GM21825 (cell line): ENCODE data around the gene SLC19A2.
"Not testable (repeated sequence)": the region's sequence is repeated elsewhere in the genome, so short reads cannot be mapped to it uniquely, and the experiment has no call there.

Source experiments
- ATAC-seq: cut with Tn5 transposase; IDR thresholded peaks from one replicate; pipeline ENCODE4 v1.9.1; 2021; ENCODE audit warnings: mild to moderate bottlenecking, moderate library complexity; ENCODE audit not compliant: unreplicated experiment

SLC19A2 gene

DNA sequence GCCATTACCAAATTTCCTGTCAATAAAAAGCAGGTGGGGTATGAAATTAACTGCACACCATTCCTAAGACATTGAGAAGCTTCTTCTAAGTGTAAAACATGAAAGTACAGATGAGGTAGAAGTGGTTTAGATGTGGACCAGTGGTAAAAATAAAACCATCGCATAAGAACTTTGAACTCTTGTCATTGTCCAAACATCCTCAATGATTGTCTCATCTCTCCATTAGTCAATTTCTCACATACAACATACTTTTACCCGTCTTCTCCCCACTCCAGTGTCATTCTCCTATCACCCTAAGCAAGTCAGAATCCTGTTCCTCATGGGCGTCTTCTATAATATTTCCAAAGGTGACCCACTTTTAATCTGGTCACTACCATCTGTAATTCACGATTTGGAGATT, 24.3 kb upstream of the SLC19A2 start:
- no peak for ATAC-seq

DNA sequence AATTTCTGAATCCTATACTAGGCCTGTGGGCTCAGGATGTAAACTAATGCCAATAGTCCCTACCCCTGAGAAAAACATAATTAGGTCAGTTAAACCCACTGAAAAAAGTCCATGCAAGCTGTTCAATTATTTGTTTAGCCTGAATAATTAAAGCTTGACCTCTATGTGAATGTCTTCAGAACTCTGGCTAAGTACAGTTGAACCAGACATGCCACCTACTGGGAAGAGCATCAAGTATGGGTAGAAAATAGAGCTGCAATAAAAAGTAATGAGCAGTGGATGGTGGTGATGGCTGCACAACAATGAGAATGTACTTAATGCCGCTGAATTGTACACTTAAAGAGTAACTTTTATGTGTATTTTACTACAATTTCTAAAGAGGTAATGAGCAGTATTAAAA, 23.6 kb upstream of the SLC19A2 start:
- ATAC-seq, result no peak

DNA sequence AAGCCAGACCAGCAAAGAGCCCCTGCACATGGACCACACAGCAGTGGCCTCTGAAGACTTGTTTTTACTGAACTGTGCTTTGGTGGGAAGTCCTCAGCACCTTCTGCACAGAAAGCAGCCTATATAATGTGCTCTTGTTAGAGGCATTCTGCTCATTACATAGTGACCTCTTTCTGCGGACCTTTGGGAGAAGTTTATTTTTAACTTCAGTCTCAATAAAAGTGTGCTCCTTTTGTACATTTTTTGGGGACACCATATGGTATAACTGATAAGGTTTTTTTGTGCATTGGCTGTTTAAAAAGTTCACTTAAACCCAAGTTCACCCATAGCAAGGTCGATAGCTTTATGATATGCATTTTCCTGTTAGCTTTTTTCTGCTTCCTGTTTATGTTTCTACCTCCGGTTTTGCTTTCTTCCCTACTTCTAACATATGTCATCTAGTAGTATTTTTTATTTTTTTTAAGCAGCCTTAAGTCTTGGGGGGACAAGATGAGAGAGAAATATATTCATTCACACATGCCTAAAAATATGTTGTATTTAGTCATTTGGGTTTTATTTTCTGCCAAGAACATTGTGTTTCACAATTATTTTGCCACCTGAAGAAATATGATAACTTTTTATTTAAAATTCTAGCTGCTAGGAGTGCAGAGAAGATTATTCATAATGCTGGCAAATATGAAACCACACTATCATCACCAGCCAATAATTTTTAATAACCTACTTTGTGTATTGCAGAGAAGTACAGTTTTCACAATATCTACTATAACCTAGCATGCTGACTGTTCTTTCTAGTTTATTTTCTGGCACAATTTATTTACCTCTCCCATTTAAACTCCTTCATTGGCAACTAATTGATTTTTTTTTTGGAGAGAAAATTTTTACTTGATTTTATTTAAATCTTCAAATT, 22.9 kb upstream of the SLC19A2 start:
- ATAC-seq, result no peak

DNA sequence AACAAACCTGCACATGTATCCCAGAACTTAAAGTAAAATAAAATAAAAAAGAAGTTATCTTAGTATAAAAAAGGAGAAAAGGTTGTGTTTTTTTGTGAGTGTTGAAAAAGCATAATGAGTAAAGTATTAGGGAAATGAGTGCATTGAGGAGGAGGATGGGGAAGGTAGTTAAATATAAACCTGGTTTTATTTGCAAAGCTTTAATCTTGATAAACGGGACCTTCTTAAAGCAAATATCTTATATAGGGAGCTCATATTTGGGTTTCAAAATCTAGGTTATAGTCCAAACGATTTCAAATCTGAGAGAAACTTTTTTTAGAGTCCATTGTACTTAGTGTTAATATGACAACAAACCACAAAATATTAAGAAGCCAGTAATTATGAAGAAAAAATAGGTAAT, 21.7 kb upstream of the SLC19A2 start:
- ATAC-seq, result no peak

DNA sequence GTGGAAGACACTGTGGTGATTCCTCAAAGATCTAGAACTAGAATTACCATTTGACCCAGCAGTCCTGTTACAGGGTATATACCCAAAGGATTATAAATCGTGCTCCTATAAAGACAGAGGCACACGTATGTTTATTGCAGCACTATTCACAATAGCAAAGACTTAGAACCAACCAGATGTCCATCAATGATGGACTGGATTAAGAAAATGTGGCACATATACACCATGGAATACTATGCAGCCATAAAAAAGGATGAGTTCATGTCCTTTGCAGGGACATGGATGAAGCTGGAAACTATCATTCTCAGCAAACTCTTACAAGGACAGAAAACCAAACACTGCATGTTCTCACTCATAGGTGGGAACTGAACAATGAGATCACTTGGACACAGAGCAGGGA, 17.9 kb upstream of the SLC19A2 start:
- not testable (repeated sequence) for ATAC-seq

DNA sequence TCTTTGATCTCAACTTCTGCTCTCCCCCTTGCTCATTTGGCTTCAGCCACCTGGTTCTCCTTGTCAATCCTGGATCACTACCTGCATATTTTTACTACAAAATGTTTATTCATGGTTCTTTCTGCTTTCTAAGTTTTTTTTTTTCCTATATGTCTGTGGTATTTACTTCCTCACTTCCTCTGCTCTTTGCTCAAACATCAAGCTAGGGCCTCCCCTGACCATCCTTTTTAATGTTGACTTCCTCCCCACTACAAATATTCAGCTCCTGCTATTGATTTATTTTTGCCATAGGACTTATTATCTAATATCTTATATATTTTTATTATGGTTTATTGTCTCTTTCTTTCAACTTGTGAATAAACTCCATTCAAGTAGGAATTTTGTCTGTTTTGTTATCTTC, 14.1 kb upstream of the SLC19A2 start:
- no peak for ATAC-seq

DNA sequence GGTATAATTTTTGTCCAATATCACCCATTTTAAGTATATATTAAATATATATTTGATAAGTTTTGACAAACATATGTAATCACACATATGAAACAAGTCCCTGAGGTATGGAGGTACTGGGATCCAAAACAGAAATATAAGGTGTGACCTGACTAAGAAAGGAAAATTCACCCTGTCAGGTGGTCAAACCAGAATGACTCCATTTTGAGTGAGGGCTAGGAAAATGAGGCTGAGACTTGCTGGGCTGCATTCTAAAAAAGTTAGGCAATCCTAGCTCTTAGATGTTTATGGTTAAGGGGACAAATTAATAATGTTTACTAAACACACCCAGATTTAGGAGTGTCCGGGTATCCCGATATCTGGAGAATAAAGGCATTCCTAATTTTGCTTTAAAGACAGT, 11.6 kb upstream of the SLC19A2 start:
- ATAC-seq, result no peak

DNA sequence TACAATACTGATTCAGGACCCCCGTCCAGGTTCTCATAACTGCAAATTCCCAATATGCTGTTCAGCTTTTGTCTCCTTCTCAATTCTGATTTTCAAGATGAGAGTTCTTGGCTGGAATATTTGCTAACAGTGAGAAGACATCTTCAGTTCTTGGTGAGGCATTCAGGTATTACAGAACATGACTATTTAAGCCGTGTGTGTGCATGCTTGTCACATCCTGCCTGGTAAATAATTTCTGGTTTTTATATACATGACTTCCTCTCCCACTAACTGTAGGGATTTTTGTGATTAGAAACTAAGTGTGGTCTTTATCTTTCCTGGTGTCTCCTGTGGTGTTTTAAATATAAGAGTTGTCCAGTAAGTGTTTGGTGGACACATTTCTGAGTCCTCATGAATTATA, 10.2 kb upstream of the SLC19A2 start:
- ATAC-seq, result no peak

DNA sequence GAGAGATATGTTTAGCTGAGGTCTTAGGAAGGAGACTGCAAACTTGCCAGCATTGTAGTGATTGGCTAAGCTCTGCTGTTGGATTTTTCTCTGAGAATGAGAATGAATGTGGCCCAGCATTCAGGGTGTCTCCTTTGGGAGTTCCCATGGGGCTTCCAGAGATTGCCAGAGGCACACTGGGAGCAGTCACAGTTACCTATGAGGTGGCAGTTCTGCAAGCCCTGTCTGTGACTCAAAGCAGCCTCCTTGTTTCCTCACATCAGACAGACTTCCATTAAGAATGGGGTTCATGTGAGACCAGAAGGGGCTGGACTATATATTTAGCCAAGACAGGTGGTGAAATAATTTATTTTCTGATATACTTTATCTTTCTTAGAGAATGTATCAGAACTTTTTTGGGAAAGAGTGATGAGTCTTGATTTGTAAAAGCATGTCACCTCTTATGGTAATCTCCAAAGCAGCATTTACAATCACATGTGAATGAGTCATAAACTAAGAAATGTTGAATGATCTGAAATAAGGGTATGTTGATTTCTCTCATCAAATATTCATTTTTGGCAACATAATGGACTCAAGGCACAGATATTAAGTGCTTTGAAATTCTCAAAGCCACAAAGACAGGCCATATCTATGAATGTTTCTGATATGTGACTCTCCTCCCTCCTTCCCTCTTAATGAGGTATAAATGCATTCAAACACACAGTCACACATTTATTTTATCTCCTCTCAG, 9.5 kb upstream of the SLC19A2 start:
- no peak for ATAC-seq

DNA sequence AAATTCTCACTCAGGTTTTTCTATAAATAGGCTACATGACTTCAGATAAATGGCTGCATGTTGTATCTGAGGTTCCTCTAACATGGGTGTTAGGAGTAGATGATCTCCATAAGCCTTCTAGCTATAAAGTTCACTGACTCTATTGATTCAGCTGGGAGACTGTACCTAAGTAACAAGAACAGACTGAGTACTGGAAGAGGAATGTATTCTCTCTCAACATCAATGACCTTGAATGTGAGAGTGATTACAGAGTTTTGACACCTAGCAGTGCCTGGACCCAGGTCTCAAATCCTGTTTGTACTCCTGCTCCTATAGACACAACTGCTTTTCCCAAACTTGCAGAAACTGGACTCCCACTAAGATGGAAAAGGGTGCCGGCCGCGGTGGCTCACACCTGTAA, 8.6 kb upstream of the SLC19A2 start:
- no peak for ATAC-seq

DNA sequence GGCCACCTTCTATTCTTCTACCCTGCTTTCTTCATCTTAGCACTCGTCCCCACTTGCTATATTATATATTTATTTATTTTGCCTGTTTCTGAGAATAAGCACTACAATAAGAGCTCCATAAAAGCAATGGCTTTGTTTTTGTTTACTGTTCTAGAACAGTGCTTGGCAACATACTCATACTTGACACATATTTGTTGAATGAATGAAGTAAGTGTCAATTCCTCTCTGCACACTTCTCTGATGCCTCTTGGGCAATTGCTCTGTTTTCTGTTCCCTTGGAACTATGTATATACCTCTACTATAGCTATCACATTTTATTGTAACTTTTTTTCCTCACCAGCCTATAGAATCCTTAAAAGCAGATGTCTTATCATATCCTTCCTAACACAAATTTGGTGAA, 7.5 kb upstream of the SLC19A2 start:
- no peak for ATAC-seq

DNA sequence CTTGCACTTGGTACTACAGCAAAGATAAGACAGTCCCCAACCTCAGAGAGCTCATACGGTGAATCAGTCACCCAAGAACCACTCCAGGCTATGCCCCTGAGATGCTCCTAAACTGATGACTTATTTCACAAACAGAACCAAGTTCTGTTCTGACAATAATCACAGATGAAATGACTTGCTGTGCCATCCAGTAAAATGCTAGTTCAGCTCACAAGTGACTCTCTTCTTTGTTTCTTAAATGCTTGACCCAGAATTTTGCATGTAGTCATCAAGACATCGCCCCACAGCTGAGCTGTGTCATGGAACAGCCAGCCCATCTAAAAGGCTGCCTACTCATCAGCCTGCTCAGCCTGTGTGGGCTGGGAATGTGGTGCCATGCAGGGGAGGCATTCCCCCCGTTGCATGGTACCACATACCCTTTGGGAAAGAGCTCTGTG, 6.1 kb upstream of the SLC19A2 start:
- ATAC-seq, result no peak

DNA sequence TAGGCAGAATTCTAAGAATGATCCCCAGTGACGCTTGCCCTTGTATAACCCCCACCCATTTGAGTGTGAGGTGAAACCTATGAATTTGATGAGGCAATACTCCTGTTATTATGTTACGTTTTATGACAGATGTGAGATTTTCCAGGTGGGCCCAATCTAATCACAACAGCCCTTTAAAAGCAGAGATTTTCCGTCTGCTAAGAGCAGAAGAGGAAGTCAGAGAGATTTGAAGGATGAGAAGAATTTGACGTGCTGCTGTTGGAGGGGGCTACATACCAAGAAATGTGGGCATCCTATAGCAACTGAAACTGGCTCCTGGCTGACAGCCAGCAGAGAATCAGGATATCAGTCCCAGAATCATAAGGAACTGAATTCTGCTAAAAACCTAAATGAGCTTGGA, 2.4 kb upstream of the SLC19A2 start:
- ATAC-seq, result no peak

DNA sequence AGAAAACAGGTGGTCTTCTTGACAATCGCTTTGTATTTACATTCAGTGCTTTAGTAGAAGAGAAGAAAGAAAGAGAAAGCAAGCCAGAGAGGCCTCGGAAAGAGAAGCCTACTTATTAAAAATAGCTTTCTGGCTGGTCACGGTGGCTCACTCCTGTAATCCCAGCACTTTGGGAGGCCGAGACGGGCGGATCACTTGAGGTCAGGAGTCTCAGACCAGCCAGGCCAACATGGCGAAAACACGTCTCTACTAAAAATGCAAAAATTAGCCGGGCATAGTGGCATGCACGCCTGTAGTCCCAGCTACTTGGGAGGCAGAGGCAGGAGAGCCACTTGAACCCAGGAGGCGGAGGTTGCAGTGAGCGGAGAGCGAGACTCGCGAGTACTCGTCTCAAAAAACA, 1.8 kb upstream of the SLC19A2 start:
- no peak for ATAC-seq

DNA sequence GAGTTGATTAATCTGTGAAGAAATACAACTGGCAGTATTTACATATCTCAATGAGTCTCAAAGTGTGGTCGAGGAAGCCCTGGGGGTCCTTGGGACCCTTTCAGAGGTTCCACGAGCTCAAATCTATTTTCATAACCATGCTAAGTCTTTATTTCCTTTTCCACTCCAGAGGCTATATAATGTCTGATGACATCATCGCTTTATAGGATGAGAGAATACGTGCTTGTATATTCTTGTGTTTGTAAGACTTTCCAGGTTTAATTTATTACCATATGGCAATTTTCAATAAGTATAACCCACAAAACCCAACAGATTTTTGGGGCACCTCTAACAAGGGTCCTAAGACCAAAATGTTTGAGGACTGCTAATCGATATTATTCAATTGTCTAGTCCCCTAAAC, 1.4 kb upstream of the SLC19A2 start:
- ATAC-seq, result no peak

DNA sequence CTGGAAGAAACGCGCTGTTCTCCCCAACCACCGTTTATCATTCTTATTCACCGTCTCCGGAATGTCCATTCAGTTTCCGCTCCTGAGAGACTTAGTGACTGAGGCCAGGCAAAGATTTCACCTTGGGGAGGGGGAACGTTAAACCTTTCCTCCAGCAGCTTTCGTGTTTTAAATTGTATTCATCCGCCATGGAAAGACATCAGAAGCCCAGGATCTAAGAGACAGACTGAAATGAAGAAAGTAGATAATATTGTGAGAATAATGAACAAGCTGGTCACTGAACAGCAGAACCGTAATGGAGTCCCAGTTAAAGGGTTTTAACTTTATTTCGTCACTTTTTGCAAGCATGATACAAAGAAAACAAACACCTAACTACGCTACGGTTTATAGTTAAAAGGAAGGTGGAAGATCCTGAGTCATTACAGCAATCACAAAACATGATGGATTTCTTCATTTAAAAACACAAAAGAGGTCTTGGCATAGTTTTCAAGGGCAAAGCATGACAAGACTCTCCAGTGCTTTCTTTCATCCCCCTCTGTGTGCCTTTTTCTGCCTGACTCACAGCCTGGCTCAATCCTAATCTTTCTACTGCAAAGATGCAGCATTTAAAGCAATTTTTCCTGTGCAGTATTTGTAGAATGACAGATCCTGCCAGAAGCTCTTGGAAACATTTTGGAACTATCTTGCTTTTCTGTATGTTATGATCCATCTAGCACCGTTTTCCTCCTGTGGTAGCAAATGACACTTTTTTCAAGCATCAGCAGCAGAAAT, 722 bp upstream of the SLC19A2 start:
- no peak for ATAC-seq

DNA sequence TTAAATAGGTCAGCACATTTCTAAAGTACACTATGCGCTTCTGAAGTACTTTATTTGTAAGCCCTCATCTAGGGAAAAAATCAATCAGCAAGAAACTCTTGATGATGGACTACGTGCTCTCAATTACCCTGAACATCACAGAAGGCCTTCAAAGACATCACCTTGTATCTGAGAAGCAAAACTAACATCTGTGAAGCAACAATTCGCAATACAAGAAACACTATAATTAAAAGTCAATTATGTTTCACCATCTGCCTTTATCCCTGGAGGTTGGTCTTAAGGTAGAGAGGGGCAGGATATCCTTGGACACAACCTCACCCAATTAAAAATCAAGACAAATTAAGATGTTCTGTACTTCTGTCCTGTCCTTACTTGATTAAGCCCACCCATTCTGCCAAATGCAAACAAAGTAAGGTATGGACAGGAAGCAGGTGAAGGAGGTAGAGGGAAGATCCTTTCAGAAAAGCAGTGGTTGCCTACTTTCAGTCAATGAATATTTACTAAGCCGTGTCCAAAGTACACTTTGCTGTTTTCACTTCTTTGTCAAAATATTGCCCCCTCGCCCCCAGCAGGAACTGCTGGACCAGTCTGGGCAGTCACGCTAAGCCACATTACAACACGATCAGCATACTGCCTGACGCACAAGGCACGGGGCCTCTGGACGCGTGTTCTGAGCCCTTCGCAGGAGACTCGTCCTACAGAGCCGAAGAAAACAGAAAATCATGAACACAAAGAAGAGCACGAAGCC, 887 bp downstream of the SLC19A2 start:
- ATAC-seq, result peak; percentile 25

DNA sequence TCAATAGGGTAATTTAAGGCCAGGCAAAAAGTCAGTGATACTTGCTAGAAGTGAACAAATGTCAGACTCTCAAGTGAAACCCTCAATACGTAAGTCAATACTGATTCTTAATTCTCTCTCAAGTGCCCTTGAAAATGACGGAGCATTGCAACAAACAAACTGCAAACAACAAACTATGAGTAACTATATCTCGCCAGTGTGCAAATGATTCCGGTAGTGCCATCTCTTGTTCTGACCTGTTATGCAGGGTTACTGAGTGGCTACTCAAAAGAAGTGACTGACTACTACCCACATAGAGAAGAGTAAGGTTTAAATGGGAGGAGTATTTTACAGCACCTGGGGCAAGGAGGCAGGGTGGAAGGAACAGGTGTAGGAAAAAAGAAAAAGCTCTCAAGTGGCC, 1.6 kb downstream of the SLC19A2 start:
- ATAC-seq, result no peak

DNA sequence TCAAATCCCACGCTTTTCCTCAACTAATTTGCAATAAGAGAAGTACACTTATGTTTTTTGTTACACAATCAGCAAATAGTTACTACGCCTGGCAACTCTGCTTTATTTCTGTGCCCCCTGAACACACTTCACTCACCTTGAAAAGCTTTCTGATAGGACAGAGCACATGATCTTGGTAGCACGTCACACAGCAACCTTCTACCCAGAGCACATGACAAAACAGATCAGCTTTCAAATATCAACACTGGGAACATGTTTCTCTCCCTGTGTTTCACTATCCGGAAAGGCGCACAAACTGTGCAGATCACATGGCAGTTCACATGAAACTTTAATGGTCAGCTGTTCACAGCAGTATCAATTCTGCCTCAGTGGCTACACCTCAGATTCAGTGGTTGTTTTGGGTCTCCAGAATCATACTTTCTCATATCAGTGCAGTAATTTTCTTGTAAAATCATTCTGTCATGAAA, 2.2 kb downstream of the SLC19A2 start:
- no peak for ATAC-seq

DNA sequence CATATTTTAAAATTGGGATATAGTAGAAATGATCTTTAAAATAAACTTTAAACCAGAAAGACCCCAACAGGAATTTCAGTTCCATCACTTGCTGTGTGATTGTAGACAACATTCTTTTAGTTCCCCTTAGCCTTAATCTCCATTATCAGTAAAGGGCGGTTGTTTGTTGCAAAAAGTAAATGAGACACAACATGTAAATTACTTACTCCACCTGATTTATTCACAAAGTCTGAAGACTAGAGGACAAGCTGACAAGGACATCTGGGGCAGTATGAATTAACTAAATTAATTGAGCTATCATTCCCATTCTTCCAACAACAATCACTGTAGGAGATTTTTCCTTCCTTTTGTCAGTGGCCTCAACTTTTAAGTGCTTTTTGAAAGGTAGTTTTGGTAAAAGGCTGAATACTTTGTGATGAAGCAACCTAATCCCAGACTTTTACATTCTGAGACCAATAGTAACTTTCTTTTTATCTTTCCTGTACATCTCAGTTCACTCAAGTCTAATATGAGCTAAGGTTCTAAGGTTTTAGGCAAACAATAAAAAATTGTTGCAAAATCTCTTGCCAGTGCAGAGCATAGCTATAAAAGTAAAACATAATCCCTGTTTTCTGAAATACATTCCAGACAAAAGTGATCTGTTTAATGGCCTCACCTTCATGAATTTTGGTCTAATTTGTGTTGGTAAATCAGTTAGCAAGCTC, 6.2 kb downstream of the SLC19A2 start:
- no peak for ATAC-seq
